ENCODE data around the gene ADH4. TPM values are rescaled to one million over a fixed set of nuclear protein-coding genes. Genes with fewer than 3 reads are reported as not detected.

ADH4 gene
- 0.10 TPM in 1 of 2 replicates, not detected in the other for total RNA-seq

DNA sequence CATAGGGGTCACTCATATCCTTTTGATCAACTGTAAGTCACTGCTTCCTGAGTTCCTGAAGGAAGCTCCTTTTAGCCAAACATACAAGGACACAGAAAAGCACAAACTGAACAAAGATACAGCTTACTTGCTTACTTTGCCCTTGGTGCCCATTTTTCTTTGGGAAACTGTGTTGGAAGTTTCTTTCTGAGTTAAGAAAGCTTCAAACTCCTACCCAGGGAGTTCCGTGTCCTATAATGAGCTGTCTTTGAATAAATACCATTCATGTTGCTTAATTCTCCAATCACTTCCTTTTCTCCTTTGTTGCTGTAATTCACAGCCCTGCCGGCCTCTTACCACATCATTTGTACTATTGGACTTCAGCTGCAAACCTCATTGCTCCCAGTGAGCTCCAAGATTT, at the start of gene ADH4:
ADH4 (minus strand) TSS at position 228 of the 400 bp plus-strand sequence; CDS start at position 153, 75 bp downstream.

DNA sequence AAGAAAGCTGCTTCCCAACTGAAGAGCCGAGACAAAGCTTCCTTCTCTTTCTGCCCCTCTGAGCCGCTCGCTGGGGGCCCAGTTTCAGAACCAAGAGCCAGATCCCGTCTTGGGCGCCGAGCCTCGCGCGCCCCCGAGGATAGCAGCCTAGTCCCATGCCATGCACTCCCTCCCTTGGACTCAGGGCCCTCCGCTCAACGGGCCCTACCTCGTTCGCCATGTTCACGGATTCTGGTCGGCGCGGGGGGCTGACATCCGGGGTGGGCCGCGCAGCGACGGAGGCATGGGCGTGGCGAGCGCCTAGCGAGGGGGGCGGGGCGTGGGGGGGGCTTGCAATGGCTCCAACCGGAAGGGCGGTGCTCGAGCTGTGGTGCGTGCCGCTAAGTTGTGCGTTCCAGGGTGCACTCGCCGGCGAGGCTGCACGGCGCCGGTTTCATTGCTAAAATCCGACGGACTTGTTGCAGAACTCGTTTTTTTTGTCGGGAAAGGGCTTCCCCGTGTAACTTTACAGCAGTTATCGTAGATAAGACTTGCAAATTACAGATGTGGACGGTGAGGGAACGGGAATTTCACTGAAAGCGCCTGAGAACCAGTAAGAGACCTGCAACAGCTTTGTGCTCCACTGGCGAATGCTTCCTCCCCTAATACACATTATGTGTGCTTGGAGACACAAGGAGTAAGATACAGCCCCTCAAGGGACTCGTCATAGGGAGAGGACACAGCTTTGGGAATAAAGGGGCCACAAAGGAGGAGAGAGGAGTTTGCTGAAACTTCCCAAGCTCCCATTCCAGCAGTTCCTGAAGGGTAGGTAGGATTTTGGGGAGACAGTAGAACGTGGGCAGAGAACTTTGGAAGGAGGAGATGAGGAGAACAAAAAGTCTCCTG, 55.4 kb downstream of the ADH4 start, which contains the start of gene ADH5:
ADH5 (minus strand) TSS at position 308 of the 885 bp plus-strand sequence; CDS start at position 220, 88 bp downstream.

Other genes starting within 250 kb of the ADH4 start
- 108 and 136 TPM in 2 replicates for gene EIF4E, start 215.2 kb downstream of the ADH4 start, total RNA-seq
- 27.0 and 29.5 TPM in 2 replicates for gene METAP1, start 148.6 kb downstream of the ADH4 start, total RNA-seq
- 140 and 154 TPM in 2 replicates for gene ADH5, start 55.5 kb downstream of the ADH4 start, total RNA-seq
- gene ADH6, start 74.9 kb upstream of the ADH4 start, total RNA-seq: not detected in 2 replicates
- not detected in 2 replicates for gene ADH1A, start 146.7 kb upstream of the ADH4 start, total RNA-seq
- 22.1 and 685 TPM in 2 replicates for gene ADH1B, start 177.1 kb upstream of the ADH4 start, total RNA-seq
- 0.07 and 0.23 TPM in 2 replicates for gene ADH1C, start 208.4 kb upstream of the ADH4 start, total RNA-seq